Measurements from ENCODE around the gene SAMD1. TPM values are rescaled to one million over a fixed set of nuclear protein-coding genes. Genes with fewer than 3 reads are reported as not detected.
A peak's percentile ranks its signal among the peaks of the same experiment; 100 is the strongest.

The SAMD1 gene
- total and polyA plus RNA-seq, 2 experiments from 2014 or later, result 32.2 to 69.0 TPM

DNA sequence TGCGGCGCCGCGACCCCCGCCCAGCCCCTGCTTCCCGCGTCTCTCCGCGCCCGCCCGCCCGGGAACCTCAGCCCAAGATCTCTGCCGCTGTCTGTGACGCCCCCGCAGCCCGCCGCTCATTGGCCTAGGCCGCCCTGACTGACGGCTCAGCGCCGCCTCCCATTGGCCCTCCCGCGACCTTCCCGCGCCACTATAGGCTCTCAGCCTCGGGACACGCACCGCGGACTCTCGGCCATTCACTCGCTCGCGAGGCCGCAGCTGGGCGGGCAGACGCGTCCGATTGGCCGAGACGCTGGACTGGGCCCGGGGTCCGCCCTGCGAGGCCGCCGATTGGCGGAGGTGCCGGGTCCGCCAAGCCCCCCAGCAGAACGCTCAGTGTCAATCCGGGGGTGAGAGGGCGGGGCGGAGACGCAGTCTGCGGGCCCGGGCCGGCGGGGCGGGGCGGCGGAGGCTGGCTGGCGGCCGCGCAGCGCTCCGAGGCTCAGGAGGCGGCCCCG, 27.2 kb upstream of the SAMD1 start, which contains the start of gene PRKACA:
Gene PRKACA (minus strand): TSS at position 95 of the 497 bp plus-strand sequence. CDS start 215 bp downstream, outside the sequence.
- Mint-ChIP-seq H3K9me3 (no peaks in the 10 kb centered on the region; the same call in 2 of the 3 replicates), H3K4me1 (peaks cover 34% of the 10 kb centered on the region), H3K27ac (peak within 1 kb of the TSS; percentile 84), H3K36me3 (ENCODE audit: low read depth) (peaks cover 20% of the 10 kb centered on the region), H3K27me3 (ENCODE audit: insufficient read depth, low read depth, poor library complexity) (peaks cover 14% of the 10 kb centered on the region), H3K4me3 (peak within 1 kb of the TSS; percentile 84)
- H3K36me3 ChIP-seq (ENCODE audit: insufficient read depth), result no peaks in the 10 kb centered on the region; the same call in 1 of the 2 replicates
- TF ChIP-seq EZH2 (IDR thresholded peaks at IDR 0.05; ENCODE audit: low read depth, unreplicated experiment) (no peak), CREB1 (CRISPR knock-in tag; IDR thresholded peaks at IDR 0.05; ENCODE audit: low read depth) (peak; percentile 89), ZNF331 (CRISPR knock-in tag; IDR thresholded peaks at IDR 0.05; ENCODE audit: low read depth) (no peak), JUNB (IDR thresholded peaks at IDR 0.05; ENCODE audit: unreplicated experiment) (no peak), POLR2AphosphoS5 (IDR thresholded peaks at IDR 0.05; ENCODE audit: low read depth) (peak; percentile 65)
- TF ChIP-seq, protein P1, sequence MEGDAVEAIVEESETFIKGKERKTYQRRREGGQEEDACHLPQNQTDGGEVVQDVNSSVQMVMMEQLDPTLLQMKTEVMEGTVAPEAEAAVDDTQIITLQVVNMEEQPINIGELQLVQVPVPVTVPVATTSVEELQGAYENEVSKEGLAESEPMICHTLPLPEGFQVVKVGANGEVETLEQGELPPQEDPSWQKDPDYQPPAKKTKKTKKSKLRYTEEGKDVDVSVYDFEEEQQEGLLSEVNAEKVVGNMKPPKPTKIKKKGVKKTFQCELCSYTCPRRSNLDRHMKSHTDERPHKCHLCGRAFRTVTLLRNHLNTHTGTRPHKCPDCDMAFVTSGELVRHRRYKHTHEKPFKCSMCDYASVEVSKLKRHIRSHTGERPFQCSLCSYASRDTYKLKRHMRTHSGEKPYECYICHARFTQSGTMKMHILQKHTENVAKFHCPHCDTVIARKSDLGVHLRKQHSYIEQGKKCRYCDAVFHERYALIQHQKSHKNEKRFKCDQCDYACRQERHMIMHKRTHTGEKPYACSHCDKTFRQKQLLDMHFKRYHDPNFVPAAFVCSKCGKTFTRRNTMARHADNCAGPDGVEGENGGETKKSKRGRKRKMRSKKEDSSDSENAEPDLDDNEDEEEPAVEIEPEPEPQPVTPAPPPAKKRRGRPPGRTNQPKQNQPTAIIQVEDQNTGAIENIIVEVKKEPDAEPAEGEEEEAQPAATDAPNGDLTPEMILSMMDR (conservative IDR thresholded peaks at IDR 0.05; ENCODE audit: low read depth in 2 of 2), result no peak
- TF ChIP-seq, protein P2, sequence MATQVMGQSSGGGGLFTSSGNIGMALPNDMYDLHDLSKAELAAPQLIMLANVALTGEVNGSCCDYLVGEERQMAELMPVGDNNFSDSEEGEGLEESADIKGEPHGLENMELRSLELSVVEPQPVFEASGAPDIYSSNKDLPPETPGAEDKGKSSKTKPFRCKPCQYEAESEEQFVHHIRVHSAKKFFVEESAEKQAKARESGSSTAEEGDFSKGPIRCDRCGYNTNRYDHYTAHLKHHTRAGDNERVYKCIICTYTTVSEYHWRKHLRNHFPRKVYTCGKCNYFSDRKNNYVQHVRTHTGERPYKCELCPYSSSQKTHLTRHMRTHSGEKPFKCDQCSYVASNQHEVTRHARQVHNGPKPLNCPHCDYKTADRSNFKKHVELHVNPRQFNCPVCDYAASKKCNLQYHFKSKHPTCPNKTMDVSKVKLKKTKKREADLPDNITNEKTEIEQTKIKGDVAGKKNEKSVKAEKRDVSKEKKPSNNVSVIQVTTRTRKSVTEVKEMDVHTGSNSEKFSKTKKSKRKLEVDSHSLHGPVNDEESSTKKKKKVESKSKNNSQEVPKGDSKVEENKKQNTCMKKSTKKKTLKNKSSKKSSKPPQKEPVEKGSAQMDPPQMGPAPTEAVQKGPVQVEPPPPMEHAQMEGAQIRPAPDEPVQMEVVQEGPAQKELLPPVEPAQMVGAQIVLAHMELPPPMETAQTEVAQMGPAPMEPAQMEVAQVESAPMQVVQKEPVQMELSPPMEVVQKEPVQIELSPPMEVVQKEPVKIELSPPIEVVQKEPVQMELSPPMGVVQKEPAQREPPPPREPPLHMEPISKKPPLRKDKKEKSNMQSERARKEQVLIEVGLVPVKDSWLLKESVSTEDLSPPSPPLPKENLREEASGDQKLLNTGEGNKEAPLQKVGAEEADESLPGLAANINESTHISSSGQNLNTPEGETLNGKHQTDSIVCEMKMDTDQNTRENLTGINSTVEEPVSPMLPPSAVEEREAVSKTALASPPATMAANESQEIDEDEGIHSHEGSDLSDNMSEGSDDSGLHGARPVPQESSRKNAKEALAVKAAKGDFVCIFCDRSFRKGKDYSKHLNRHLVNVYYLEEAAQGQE (IDR thresholded peaks at IDR 0.05; ENCODE audit: unreplicated experiment), result no peak
- TF ChIP-seq, protein P3, sequence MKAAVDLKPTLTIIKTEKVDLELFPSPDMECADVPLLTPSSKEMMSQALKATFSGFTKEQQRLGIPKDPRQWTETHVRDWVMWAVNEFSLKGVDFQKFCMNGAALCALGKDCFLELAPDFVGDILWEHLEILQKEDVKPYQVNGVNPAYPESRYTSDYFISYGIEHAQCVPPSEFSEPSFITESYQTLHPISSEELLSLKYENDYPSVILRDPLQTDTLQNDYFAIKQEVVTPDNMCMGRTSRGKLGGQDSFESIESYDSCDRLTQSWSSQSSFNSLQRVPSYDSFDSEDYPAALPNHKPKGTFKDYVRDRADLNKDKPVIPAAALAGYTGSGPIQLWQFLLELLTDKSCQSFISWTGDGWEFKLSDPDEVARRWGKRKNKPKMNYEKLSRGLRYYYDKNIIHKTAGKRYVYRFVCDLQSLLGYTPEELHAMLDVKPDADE (IDR thresholded peaks at IDR 0.05), result no peak
- peak within 1 kb of the TSS; percentile 79 for H3K4me3 ChIP-seq
- 0 out of 2 replicates have a peak within 1 kb of the TSS, but pooled peaks have one; percentile 72 for H2AFZ ChIP-seq
- H3K9me2 ChIP-seq (ENCODE audit: insufficient read depth), result no peaks in the 10 kb centered on the region
- no peaks in the 10 kb centered on the region for H3K27me3 ChIP-seq (ENCODE audit: insufficient read depth)
- H4K20me1 ChIP-seq (replicated peaks; ENCODE audit: insufficient read depth), result peaks cover 14% of the 10 kb centered on the region
- peak; percentile 93 for ATAC-seq
- H3F3A ChIP-seq (replicated peaks; ENCODE audit: low read depth), result peaks cover 26% of the 10 kb centered on the region
- peak within 1 kb of the TSS; percentile 88 for H3K27ac ChIP-seq (ENCODE audit: low read depth)
- H3K4me2 ChIP-seq, result peak within 1 kb of the TSS; percentile 92
- DNase-seq (ENCODE audit: low spot score), result peak; percentile 99
- H3K79me2 ChIP-seq (replicated peaks; ENCODE audit: insufficient read depth), result peaks cover 17% of the 10 kb centered on the region
- H3K4me1 ChIP-seq (ENCODE audit: insufficient read depth), result peaks cover 37% of the 10 kb centered on the region
